Measurements from ENCODE around the gene CCDC51.

DNA sequence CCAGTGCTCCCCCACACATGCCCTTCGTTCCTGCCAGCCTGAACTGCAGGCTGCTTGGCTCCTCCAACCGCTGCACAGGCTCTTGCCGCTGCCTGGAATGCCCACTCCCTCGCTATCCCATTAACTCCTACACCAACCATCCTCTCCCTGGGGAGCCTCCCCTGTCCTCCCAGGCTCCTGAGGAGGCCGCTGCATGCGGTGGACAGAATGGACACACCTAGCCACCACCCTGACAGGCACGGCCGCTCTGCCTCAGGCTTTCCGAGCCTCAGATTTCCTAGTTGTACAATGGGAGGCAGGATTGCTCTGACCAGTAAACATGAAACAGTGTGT is 12.3 kb downstream of the CCDC51 start:
- no peak for TF ChIP-seq EZH2 (IDR thresholded peaks at IDR 0.05)
- TF ChIP-seq POLR2A (IDR thresholded peaks at IDR 0.05; ENCODE audit: borderline replicate concordance, extremely low read depth, insufficient read depth, insufficient read length): no peak
- no peak for TF ChIP-seq SP1 (IDR thresholded peaks at IDR 0.05; ENCODE audit: low read depth)
- TF ChIP-seq, protein P1, sequence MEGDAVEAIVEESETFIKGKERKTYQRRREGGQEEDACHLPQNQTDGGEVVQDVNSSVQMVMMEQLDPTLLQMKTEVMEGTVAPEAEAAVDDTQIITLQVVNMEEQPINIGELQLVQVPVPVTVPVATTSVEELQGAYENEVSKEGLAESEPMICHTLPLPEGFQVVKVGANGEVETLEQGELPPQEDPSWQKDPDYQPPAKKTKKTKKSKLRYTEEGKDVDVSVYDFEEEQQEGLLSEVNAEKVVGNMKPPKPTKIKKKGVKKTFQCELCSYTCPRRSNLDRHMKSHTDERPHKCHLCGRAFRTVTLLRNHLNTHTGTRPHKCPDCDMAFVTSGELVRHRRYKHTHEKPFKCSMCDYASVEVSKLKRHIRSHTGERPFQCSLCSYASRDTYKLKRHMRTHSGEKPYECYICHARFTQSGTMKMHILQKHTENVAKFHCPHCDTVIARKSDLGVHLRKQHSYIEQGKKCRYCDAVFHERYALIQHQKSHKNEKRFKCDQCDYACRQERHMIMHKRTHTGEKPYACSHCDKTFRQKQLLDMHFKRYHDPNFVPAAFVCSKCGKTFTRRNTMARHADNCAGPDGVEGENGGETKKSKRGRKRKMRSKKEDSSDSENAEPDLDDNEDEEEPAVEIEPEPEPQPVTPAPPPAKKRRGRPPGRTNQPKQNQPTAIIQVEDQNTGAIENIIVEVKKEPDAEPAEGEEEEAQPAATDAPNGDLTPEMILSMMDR (IDR thresholded peaks at IDR 0.05 in 2 of 3, conservative IDR thresholded peaks at IDR 0.05 in 1 of 3; ENCODE audit: borderline replicate concordance in 1 of 3, insufficient read depth in 1 of 3, low read depth in 2 of 3, low read length in 2 of 3): no peak
- TF ChIP-seq EGR1 (IDR thresholded peaks at IDR 0.05; ENCODE audit: low read depth): no peak
- TF ChIP-seq POLR2AphosphoS5 (IDR thresholded peaks at IDR 0.05; ENCODE audit: low read depth, low read length): no peak
- TF ChIP-seq EZH2phosphoT487 (IDR thresholded peaks at IDR 0.05; ENCODE audit: borderline replicate concordance): no peak
- no peak for TF ChIP-seq ELF1 (IDR thresholded peaks at IDR 0.05; ENCODE audit: borderline replicate concordance, low read depth)
- TF ChIP-seq REST (IDR thresholded peaks at IDR 0.05; ENCODE audit: low read depth): no peak
- TF ChIP-seq, protein P2, sequence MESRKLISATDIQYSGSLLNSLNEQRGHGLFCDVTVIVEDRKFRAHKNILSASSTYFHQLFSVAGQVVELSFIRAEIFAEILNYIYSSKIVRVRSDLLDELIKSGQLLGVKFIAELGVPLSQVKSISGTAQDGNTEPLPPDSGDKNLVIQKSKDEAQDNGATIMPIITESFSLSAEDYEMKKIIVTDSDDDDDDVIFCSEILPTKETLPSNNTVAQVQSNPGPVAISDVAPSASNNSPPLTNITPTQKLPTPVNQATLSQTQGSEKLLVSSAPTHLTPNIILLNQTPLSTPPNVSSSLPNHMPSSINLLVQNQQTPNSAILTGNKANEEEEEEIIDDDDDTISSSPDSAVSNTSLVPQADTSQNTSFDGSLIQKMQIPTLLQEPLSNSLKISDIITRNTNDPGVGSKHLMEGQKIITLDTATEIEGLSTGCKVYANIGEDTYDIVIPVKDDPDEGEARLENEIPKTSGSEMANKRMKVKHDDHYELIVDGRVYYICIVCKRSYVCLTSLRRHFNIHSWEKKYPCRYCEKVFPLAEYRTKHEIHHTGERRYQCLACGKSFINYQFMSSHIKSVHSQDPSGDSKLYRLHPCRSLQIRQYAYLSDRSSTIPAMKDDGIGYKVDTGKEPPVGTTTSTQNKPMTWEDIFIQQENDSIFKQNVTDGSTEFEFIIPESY (IDR thresholded peaks at IDR 0.05; ENCODE audit: extremely low read depth, insufficient replicate concordance, low read length): no peak
